HepG2 (cell line): ENCODE results near the gene COMP. TPM values are rescaled to one million over a fixed set of nuclear protein-coding genes. Genes with fewer than 3 reads are reported as not detected.

Experiments used
- AHDC1 ChIP-seq: sonication (generic); formaldehyde crosslinking; IDR thresholded peaks from 2 replicates; pipeline ENCODE4 v1.5.1; 2020; ENCODE audit warnings: mild to moderate bottlenecking, missing genetic modification reagents, borderline replicate concordance
- FOSL2 ChIP-seq: sonication (generic); formaldehyde crosslinking; IDR thresholded peaks from 2 replicates; pipeline ENCODE4 v1.4.0; 2020; ENCODE audit warnings: missing genetic modification reagents
- FOXK2 ChIP-seq: fragments of 450-650 bp; IDR thresholded peaks from 2 replicates; pipeline ENCODE4 v1.6.1; 2016
- GMEB1 ChIP-seq: sonication (generic); formaldehyde crosslinking; IDR thresholded peaks from 2 replicates; pipeline ENCODE4 v1.5.1; 2020; ENCODE audit warnings: missing genetic modification reagents, mild to moderate bottlenecking, borderline replicate concordance
- HCFC1 ChIP-seq: fragments of 150-350 bp; IDR thresholded peaks from 2 replicates; pipeline ENCODE4 v1.6.1; 2014; ENCODE audit warnings: low read depth, low read length
- JARID2 ChIP-seq: sonication (generic); formaldehyde crosslinking; IDR thresholded peaks from 2 replicates; pipeline ENCODE4 v1.8.1; 2023; ENCODE audit warnings: missing genetic modification reagents, inconsistent platforms; ENCODE audit not compliant: insufficient replicate concordance
- MEF2D ChIP-seq: sonication (generic); formaldehyde crosslinking; IDR thresholded peaks from 2 replicates; pipeline ENCODE4 v1.5.1; 2020; ENCODE audit warnings: mild to moderate bottlenecking, missing genetic modification reagents
- MIXL1 ChIP-seq: IDR thresholded peaks from 2 replicates; pipeline ENCODE4 v1.6.1; 2016
- NCOA2 ChIP-seq: sonication (generic); formaldehyde crosslinking; IDR thresholded peaks from 2 replicates; pipeline ENCODE4 v1.8.0; 2022; ENCODE audit warnings: inconsistent platforms
- TCF7 ChIP-seq: sonication (generic); IDR thresholded peaks from 2 replicates; pipeline ENCODE4 v1.6.1; 2016; ENCODE audit warnings: antibody characterized with exemption, low read depth
- TRIM24 ChIP-seq: sonication (generic); formaldehyde crosslinking; IDR thresholded peaks from 2 replicates; pipeline ENCODE4 v1.8.0; 2022; ENCODE audit warnings: mild to moderate bottlenecking, missing genetic modification reagents
- ZFP41 ChIP-seq: sonication (generic); formaldehyde crosslinking; IDR thresholded peaks from 2 replicates; pipeline ENCODE4 v1.4.0; 2020; ENCODE audit warnings: mild to moderate bottlenecking, missing genetic modification reagents, borderline replicate concordance
- ZFYVE20 ChIP-seq: sonication (generic); formaldehyde crosslinking; IDR thresholded peaks from 2 replicates; pipeline ENCODE4 v1.8.0; 2023; ENCODE audit warnings: low read depth, mild to moderate bottlenecking, moderate library complexity, missing genetic modification reagents, borderline replicate concordance
- ZKSCAN8 ChIP-seq: IDR thresholded peaks from 2 replicates; pipeline ENCODE4 v1.6.1; 2016; ENCODE audit warnings: borderline replicate concordance, missing genetic modification reagents, missing compliant biosample characterization
- ZNF496 ChIP-seq: sonication (generic); formaldehyde crosslinking; IDR thresholded peaks from 2 replicates; pipeline ENCODE4 v1.8.1; 2023; ENCODE audit warnings: mild to moderate bottlenecking, moderate library complexity, missing genetic modification reagents; ENCODE audit not compliant: insufficient replicate concordance
- ZNF546 ChIP-seq: sonication (generic); formaldehyde crosslinking; conservative IDR thresholded peaks from 2 replicates; pipeline ENCODE4 v1.8.1; 2023; ENCODE audit warnings: mild to moderate bottlenecking, missing genetic modification reagents
- ZNF703 ChIP-seq: sonication (generic); formaldehyde crosslinking; IDR thresholded peaks from 2 replicates; pipeline ENCODE4 v1.5.1; 2020; ENCODE audit warnings: missing genetic modification reagents, mild to moderate bottlenecking, moderate library complexity, borderline replicate concordance
- polyA plus RNA-seq, 8 experiments: library from polyadenylated mRNA; depleted of rRNA in 3 of 8; stranded (reverse) in 7 of 8; unstranded in 1 of 8; fragments of >200 nt; fragmentation: Illumina TruSeq in 4 of 8; extraction: Trizol in 4 of 8; gene quantifications; 2 replicates each; pipeline versions ENCODE4 v1.2.1 to v1.2.3, GENCODE V29; 2011 to 2016; ENCODE audit warnings: low read depth in 4 of 8, missing spikeins in 1 of 8, mixed read lengths in 1 of 8; ENCODE audit not compliant: insufficient read depth in 1 of 8
- total RNA-seq, 5 experiments: library from RNA; depleted of rRNA; stranded (reverse); fragments of >200 nt; fragmentation: Illumina TruSeq; extraction: Trizol; gene quantifications; 2 replicates each; pipeline ENCODE4 v1.2.3, GENCODE V29; 2016; ENCODE audit warnings: low read depth in 1 of 5
- TF ChIP-seq, protein P1 (sequence below): sonication (generic); formaldehyde crosslinking; IDR thresholded peaks from 2 replicates; pipeline ENCODE4 v1.8.0; 2022; ENCODE audit warnings: mild to moderate bottlenecking, missing genetic modification reagents

The COMP gene
- total and polyA plus RNA-seq, 2 of the 13 experiments (the other 11 are each of a cell fraction or from before 2014, with no cell fraction given) = 0.04 to 0.13 TPM

DNA sequence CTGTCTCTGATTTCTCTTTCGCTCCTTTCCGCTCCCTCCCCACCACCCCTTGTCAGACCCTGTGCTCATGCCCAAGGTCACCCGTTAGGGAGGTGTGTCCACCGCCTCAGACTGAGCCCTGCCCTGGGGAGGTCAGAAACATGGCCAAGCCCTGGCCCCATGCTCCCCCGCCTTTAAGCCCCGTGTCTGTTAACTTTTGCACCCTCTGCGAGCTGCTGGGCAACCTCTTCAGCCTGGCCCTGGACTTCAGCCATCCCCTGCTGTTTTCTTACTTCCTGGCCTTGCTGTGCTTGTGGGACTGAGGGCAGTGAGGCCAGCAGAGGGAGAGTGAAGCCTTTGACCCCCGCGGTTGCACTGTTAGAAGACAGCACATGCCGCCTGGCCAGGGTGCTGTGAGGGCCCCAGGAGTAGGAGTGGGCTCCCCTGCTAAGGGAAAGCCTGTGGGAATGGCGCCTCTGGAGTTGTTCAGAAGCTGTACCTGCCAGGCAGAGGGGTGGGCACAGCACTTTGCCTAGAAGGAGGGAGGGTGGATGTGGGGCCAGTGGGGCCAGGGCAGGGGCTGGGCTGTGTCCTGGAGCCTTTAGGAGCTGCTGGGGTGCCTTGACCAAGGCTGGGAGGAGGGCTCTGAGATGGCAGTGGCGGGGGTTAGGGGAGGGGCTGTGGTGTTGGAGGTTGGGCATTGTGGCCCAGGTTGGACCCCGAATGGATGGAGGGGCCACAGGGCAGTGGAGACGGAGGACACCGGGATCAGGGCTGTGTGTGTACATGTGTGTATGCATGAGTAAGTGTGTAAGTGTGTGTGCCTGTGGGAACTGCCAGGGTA is 48.6 kb upstream of the COMP start (continued):
- TF ChIP-seq MEF2D (CRISPR knock-in tag) (peak; percentile 58; the same call in 1 of the 2 replicates), ZNF703 (0 out of 2 replicates have a peak, but pooled peaks have one; percentile 63), FOSL2 (CRISPR knock-in tag) (peak; percentile 62), JARID2 (CRISPR knock-in tag) (no peak), FOXK2 (0 out of 2 replicates have a peak, but pooled peaks have one; percentile 20), AHDC1 (CRISPR knock-in tag) (peak; percentile 78), GMEB1 (CRISPR knock-in tag) (peak; percentile 75), ZNF546 (no peak), ZFYVE20 (CRISPR knock-in tag) (no peak), ZKSCAN8 (CRISPR knock-in tag) (peak; percentile 68; the same call in 1 of the 2 replicates), TRIM24 (CRISPR knock-in tag) (no peak), NCOA2 (CRISPR knock-in tag) (peak; percentile 79), ZNF496 (CRISPR knock-in tag) (no peak), MIXL1 (CRISPR knock-in tag) (peak; percentile 54), TCF7 (peak; percentile 65), HCFC1 (no peak), ZFP41 (peak; percentile 56; the same call in 1 of the 2 replicates)
- TF ChIP-seq, protein P1, sequence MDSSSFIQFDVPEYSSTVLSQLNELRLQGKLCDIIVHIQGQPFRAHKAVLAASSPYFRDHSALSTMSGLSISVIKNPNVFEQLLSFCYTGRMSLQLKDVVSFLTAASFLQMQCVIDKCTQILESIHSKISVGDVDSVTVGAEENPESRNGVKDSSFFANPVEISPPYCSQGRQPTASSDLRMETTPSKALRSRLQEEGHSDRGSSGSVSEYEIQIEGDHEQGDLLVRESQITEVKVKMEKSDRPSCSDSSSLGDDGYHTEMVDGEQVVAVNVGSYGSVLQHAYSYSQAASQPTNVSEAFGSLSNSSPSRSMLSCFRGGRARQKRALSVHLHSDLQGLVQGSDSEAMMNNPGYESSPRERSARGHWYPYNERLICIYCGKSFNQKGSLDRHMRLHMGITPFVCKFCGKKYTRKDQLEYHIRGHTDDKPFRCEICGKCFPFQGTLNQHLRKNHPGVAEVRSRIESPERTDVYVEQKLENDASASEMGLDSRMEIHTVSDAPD (CRISPR knock-in tag) = no peak; the same call in 1 of the 2 replicates
